ENCODE measurements around the gene LMBR1L. TPM values are rescaled to one million over a fixed set of nuclear protein-coding genes. Genes with fewer than 3 reads are reported as not detected.

LMBR1L gene
- total RNA-seq, 1 experiment from 2014 or later, result 78.2 TPM

DNA sequence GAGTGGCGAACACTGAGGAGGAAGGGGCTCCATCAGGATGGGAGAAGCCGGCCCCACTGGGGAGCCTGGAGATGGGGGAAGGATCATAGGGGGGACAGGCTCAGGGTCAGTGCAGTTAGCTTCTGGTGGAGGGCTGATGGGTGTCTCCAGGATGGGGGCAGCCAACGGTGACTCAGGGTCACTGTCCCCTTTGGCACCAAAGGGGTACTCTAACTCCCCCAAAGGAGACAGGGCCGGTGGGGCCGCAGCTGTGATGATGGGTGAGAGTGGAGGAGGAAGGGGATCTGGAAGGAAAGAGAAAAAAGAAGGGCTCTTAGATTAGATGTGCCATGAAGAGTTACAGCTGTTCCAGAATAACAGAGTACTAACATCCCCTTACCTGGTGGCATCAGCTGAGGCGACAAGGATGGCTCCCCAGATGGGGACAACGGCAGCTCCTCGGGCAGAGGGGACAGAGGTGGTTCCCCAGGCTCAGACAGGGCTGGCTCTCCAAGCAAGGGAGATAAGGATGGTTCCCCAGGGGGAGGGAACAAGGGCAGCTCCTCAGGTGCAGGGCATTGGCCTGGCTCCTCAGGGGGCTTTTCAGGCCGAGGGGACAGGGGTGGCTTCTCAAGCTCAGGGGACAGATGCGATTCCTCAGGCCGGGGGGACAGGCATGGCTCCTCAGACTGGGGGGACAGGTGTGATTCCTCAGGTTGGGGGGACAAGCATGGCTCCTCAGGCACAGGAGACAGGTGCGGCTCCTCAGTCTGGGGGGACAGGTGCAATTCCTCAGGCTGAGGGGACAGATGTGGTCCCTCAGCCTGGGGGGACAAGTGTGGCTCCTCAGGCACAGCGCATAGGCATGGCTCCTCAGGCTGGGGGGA is 59.9 kb downstream of the LMBR1L start:
- peaks cover 91% of the 10 kb centered on the region for H3K36me3 Mint-ChIP-seq
- ATAC-seq, result no peak
- no peak overlapping the region for H3K27ac Mint-ChIP-seq
- H3K9me3 Mint-ChIP-seq, result no peaks in the 10 kb centered on the region
- no peaks in the 10 kb centered on the region for H3K27me3 Mint-ChIP-seq (ENCODE audit: low read depth)
- POLR2A ChIA-PET, result no interaction called here
- DNase-seq (ENCODE audit: low spot score), result no peak
- H3K4me1 Mint-ChIP-seq, result peaks cover 3% of the 10 kb centered on the region
- no peak overlapping the region for H3K4me3 Mint-ChIP-seq
- CTCF ChIA-PET, result interaction anchor here (1.1 kb wide), 1 partner anchor 38 kb away, joined by 3 read pairs; no protein-coding TSS in a partner anchor
- TF ChIP-seq, protein P1, sequence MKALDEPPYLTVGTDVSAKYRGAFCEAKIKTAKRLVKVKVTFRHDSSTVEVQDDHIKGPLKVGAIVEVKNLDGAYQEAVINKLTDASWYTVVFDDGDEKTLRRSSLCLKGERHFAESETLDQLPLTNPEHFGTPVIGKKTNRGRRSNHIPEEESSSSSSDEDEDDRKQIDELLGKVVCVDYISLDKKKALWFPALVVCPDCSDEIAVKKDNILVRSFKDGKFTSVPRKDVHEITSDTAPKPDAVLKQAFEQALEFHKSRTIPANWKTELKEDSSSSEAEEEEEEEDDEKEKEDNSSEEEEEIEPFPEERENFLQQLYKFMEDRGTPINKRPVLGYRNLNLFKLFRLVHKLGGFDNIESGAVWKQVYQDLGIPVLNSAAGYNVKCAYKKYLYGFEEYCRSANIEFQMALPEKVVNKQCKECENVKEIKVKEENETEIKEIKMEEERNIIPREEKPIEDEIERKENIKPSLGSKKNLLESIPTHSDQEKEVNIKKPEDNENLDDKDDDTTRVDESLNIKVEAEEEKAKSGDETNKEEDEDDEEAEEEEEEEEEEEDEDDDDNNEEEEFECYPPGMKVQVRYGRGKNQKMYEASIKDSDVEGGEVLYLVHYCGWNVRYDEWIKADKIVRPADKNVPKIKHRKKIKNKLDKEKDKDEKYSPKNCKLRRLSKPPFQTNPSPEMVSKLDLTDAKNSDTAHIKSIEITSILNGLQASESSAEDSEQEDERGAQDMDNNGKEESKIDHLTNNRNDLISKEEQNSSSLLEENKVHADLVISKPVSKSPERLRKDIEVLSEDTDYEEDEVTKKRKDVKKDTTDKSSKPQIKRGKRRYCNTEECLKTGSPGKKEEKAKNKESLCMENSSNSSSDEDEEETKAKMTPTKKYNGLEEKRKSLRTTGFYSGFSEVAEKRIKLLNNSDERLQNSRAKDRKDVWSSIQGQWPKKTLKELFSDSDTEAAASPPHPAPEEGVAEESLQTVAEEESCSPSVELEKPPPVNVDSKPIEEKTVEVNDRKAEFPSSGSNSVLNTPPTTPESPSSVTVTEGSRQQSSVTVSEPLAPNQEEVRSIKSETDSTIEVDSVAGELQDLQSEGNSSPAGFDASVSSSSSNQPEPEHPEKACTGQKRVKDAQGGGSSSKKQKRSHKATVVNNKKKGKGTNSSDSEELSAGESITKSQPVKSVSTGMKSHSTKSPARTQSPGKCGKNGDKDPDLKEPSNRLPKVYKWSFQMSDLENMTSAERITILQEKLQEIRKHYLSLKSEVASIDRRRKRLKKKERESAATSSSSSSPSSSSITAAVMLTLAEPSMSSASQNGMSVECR (CRISPR knock-in tag; IDR thresholded peaks at IDR 0.05; ENCODE audit: borderline replicate concordance), result no peak
- TF ChIP-seq ETV6 (CRISPR knock-in tag; IDR thresholded peaks at IDR 0.05), result no peak
- no peak for TF ChIP-seq SP1 (CRISPR knock-in tag; conservative IDR thresholded peaks at IDR 0.05)
- no peak for TF ChIP-seq HMGA2 (CRISPR knock-in tag; IDR thresholded peaks at IDR 0.05)
- no peak for TF ChIP-seq ZNF396 (CRISPR knock-in tag; IDR thresholded peaks at IDR 0.05; ENCODE audit: borderline replicate concordance)
- TF ChIP-seq, protein P2, sequence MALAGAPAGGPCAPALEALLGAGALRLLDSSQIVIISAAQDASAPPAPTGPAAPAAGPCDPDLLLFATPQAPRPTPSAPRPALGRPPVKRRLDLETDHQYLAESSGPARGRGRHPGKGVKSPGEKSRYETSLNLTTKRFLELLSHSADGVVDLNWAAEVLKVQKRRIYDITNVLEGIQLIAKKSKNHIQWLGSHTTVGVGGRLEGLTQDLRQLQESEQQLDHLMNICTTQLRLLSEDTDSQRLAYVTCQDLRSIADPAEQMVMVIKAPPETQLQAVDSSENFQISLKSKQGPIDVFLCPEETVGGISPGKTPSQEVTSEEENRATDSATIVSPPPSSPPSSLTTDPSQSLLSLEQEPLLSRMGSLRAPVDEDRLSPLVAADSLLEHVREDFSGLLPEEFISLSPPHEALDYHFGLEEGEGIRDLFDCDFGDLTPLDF (CRISPR knock-in tag; IDR thresholded peaks at IDR 0.05), result no peak
- no peak for TF ChIP-seq CBFB (CRISPR knock-in tag; IDR thresholded peaks at IDR 0.05; ENCODE audit: low read depth)
- no peak for TF ChIP-seq FOXK1 (CRISPR knock-in tag; IDR thresholded peaks at IDR 0.05)

DNA sequence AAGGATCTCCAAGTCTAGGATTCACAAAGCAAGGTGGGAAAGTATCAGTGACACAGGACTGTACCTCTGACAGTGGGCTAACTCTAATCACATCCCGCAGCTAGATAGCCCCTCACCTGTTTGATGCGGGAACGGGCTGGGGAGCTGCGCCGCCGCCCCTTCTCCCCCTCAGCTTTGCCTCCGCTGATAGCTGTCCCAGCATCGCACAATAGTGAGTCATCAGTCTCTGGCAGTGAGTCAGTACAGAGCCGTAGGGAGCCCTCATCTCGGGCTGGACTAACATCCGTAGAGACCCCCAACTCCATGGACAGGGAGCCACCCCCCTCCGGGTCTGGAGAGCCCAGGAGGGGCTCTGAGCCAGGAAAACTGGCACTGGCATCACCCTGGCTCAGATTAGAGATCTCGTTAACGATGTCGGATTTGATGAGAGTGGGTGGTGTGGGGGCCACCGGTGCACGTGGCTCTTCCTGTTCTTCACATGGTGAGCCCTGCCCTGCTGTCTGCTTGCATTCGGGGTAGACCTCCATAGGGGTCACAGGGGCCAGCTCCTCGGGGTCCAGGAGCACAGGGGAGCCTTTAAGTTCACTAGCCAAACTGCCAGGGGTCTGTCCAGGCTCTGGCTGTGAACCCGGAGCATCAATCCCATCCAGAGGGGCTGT is 61.0 kb downstream of the LMBR1L start:
- DNase-seq (ENCODE audit: low spot score) (no peak), ATAC-seq (no peak)
- H3K4me3 Mint-ChIP-seq, result no peak overlapping the region
- H3K27me3 Mint-ChIP-seq (ENCODE audit: low read depth), result no peaks in the 10 kb centered on the region
- H3K9me3 Mint-ChIP-seq, result no peaks in the 10 kb centered on the region
- H3K27ac Mint-ChIP-seq, result no peak overlapping the region
- ChIA-PET CTCF (interaction anchor here (0.6 kb wide), 1 partner anchor 59 kb away, joined by 4 read pairs; no protein-coding TSS in a partner anchor), POLR2A (no interaction called here)
- no peaks in the 10 kb centered on the region; the same call in 1 of the 2 replicates for H3K4me1 Mint-ChIP-seq
- peaks cover 90% of the 10 kb centered on the region for H3K36me3 Mint-ChIP-seq
- TF ChIP-seq RELA (CRISPR knock-in tag; IDR thresholded peaks at IDR 0.05; ENCODE audit: borderline replicate concordance) (no peak), ETV6 (CRISPR knock-in tag; IDR thresholded peaks at IDR 0.05) (no peak), ZBTB21 (CRISPR knock-in tag; IDR thresholded peaks at IDR 0.05; ENCODE audit: borderline replicate concordance) (no peak), ESRRA (CRISPR knock-in tag; IDR thresholded peaks at IDR 0.05; ENCODE audit: borderline replicate concordance) (no peak)
- TF ChIP-seq, protein P3, sequence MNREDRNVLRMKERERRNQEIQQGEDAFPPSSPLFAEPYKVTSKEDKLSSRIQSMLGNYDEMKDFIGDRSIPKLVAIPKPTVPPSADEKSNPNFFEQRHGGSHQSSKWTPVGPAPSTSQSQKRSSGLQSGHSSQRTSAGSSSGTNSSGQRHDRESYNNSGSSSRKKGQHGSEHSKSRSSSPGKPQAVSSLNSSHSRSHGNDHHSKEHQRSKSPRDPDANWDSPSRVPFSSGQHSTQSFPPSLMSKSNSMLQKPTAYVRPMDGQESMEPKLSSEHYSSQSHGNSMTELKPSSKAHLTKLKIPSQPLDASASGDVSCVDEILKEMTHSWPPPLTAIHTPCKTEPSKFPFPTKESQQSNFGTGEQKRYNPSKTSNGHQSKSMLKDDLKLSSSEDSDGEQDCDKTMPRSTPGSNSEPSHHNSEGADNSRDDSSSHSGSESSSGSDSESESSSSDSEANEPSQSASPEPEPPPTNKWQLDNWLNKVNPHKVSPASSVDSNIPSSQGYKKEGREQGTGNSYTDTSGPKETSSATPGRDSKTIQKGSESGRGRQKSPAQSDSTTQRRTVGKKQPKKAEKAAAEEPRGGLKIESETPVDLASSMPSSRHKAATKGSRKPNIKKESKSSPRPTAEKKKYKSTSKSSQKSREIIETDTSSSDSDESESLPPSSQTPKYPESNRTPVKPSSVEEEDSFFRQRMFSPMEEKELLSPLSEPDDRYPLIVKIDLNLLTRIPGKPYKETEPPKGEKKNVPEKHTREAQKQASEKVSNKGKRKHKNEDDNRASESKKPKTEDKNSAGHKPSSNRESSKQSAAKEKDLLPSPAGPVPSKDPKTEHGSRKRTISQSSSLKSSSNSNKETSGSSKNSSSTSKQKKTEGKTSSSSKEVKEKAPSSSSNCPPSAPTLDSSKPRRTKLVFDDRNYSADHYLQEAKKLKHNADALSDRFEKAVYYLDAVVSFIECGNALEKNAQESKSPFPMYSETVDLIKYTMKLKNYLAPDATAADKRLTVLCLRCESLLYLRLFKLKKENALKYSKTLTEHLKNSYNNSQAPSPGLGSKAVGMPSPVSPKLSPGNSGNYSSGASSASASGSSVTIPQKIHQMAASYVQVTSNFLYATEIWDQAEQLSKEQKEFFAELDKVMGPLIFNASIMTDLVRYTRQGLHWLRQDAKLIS (CRISPR knock-in tag; IDR thresholded peaks at IDR 0.05; ENCODE audit: borderline replicate concordance), result no peak
- TF ChIP-seq, protein P4, sequence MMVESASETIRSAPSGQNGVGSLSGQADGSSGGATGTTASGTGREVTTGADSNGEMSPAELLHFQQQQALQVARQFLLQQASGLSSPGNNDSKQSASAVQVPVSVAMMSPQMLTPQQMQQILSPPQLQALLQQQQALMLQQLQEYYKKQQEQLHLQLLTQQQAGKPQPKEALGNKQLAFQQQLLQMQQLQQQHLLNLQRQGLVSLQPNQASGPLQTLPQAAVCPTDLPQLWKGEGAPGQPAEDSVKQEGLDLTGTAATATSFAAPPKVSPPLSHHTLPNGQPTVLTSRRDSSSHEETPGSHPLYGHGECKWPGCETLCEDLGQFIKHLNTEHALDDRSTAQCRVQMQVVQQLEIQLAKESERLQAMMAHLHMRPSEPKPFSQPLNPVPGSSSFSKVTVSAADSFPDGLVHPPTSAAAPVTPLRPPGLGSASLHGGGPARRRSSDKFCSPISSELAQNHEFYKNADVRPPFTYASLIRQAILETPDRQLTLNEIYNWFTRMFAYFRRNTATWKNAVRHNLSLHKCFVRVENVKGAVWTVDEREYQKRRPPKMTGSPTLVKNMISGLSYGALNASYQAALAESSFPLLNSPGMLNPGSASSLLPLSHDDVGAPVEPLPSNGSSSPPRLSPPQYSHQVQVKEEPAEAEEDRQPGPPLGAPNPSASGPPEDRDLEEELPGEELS (CRISPR knock-in tag; IDR thresholded peaks at IDR 0.05), result no peak
- TF ChIP-seq, protein P5, sequence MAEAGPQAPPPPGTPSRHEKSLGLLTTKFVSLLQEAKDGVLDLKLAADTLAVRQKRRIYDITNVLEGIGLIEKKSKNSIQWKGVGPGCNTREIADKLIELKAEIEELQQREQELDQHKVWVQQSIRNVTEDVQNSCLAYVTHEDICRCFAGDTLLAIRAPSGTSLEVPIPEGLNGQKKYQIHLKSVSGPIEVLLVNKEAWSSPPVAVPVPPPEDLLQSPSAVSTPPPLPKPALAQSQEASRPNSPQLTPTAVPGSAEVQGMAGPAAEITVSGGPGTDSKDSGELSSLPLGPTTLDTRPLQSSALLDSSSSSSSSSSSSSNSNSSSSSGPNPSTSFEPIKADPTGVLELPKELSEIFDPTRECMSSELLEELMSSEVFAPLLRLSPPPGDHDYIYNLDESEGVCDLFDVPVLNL (CRISPR knock-in tag; IDR thresholded peaks at IDR 0.05; ENCODE audit: borderline replicate concordance, low read depth), result no peak
- TF ChIP-seq, protein P6, sequence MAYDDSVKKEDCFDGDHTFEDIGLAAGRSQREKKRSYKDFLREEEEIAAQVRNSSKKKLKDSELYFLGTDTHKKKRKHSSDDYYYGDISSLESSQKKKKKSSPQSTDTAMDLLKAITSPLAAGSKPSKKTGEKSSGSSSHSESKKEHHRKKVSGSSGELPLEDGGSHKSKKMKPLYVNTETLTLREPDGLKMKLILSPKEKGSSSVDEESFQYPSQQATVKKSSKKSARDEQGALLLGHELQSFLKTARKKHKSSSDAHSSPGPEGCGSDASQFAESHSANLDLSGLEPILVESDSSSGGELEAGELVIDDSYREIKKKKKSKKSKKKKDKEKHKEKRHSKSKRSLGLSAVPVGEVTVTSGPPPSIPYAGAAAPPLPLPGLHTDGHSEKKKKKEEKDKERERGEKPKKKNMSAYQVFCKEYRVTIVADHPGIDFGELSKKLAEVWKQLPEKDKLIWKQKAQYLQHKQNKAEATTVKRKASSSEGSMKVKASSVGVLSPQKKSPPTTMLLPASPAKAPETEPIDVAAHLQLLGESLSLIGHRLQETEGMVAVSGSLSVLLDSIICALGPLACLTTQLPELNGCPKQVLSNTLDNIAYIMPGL (CRISPR knock-in tag; IDR thresholded peaks at IDR 0.05), result no peak
- TF ChIP-seq, protein P7, sequence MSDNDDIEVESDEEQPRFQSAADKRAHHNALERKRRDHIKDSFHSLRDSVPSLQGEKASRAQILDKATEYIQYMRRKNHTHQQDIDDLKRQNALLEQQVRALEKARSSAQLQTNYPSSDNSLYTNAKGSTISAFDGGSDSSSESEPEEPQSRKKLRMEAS (CRISPR knock-in tag; IDR thresholded peaks at IDR 0.05), result no peak
